AG04449 (cell line): ENCODE data around the gene AQP12A.

ENCODE experiments used
- CTCF ChIA-PET: fragments of 350-600 bp; formaldehyde crosslinking; extraction: SDS; loops from one replicate; lab custom pipeline; 2021; ENCODE audit warnings: antibody characterized with exemption; lab: Yijun Ruan, JAX
- POLR2A ChIA-PET: fragments of 400-600, 350-600 bp; formaldehyde crosslinking; extraction: SDS; loops from one replicate; lab custom pipeline; 2020; ENCODE audit warnings: antibody characterized with exemption, inconsistent platforms; lab: Yijun Ruan, JAX
- DNase-seq: peaks from one replicate; pipeline ENCODE4 v3.0.0-alpha.2; 2010; ENCODE audit warnings: low read depth, low spot score
- H3K4me3 ChIP-seq: 2 replicates; pipeline ENCODE4 v1.5.1; 2011; ENCODE audit warnings: low read depth, mild to moderate bottlenecking, control low read depth, low read length
- CTCF ChIP-seq: IDR thresholded peaks from one replicate; pipeline ENCODE4 v1.5.1; 2011; ENCODE audit warnings: mild to moderate bottlenecking, moderate library complexity, low read length, control low read depth, inconsistent platforms; ENCODE audit not compliant: insufficient read depth; ENCODE audit errors: missing control alignments

The AQP12A gene

GRCh38 chr2:240745962-240746361, 54.3 kb downstream of the AQP12A start:
- H3K4me3 ChIP-seq, result no peak overlapping the region
- ChIA-PET CTCF (no interaction called here), POLR2A (no interaction called here)
- DNase-seq, result no peak
- TF ChIP-seq CTCF, result no peak

- CTCF ChIA-PET, result no interaction called here
- no peak overlapping the region for H3K4me3 ChIP-seq
- POLR2A ChIA-PET, result no interaction called here
- no peak for DNase-seq
- TF ChIP-seq CTCF, result no peak
These were observed 55.0 kb downstream of the AQP12A start for GRCh38 chr2:240746671-240747070.

GRCh38 chr2:240747256-240747655, 55.6 kb downstream of the AQP12A start:
- POLR2A ChIA-PET, result no interaction called here
- no peak for DNase-seq
- no peak for TF ChIP-seq CTCF
- H3K4me3 ChIP-seq, result no peak overlapping the region
- CTCF ChIA-PET, result no interaction called here
